Measurements from ENCODE around the gene RWDD4.

GRCh38 chr4:183631577-183632198 is 27.3 kb downstream of the RWDD4 start:
- TF ChIP-seq CTCF (IDR thresholded peaks at IDR 0.05) (no peak), POLR2A (IDR thresholded peaks at IDR 0.05) (no peak)

Measured in prostate gland (tissue), 2 donors.